Spleen (tissue), 7 donors: ENCODE measurements around the gene PCDHB13.
"Not testable (repeated sequence)": the region's sequence is repeated elsewhere in the genome, so short reads cannot be mapped to it uniquely, and the experiment has no call there.

ENCODE experiments used
- CTCF ChIP-seq, 11 experiments: fragments of 200-600 bp in 7 of 11; fragments of 450-650 bp in 4 of 11; sonication (generic) in 4 of 11; IDR thresholded peaks in 8 of 11; conservative IDR thresholded peaks in 3 of 11; 1 replicate in 7 of 11; 2 replicates in 4 of 11; pipeline versions ENCODE4 v1.4.0 to v1.8.0; 2016 to 2021; ENCODE audit warnings: antibody characterized with exemption in 11 of 11, inconsistent platforms in 4 of 11, mild to moderate bottlenecking in 1 of 11
- POLR2A ChIP-seq, 3 donors: fragments of 450-650 bp; IDR thresholded peaks; one replicate each; pipeline ENCODE4 v1.5.1; 2017; ENCODE audit warnings: antibody characterized with exemption in 3 of 3, mild to moderate bottlenecking in 1 of 3
- POLR2AphosphoS5 ChIP-seq, 3 donors: sonication (generic); formaldehyde crosslinking; IDR thresholded peaks; one replicate each; pipeline ENCODE4 v1.5.1; 2017; ENCODE audit warnings: antibody characterized with exemption in 3 of 3
- donor health status: DM: no; HTN: no; CAD: no; lungs with moderate emphysema.
- donor health status: DM: no; HTN: no; CAD: no.
- donor health status: DM: no; HTN: no; CAD: no.

GRCh38 chr5:141224844-141225243 is 11.1 kb downstream of the PCDHB13 start:
- TF ChIP-seq CTCF (IDR thresholded peaks at IDR 0.05 in 8 of 11, conservative IDR thresholded peaks at IDR 0.05 in 3 of 11); POLR2A (IDR thresholded peaks at IDR 0.05); POLR2AphosphoS5 (IDR thresholded peaks at IDR 0.05): not testable (repeated sequence)
